H1 (cell line): ENCODE measurements around the gene DLAT. TPM values are rescaled to one million over a fixed set of nuclear protein-coding genes. Genes with fewer than 3 reads are reported as not detected.

Experiments used
- CTCF ChIA-PET: fragments of 300-600 bp; sonication (Branson Sonifier 250); formaldehyde crosslinking; loops from one replicate; lab custom pipeline; 2021; ENCODE audit not compliant: partially characterized antibody; lab: Charles Lee
- POLR2A ChIA-PET: fragments of 300-600 bp; sonication (Branson Sonifier 250); formaldehyde crosslinking; loops from one replicate; lab custom pipeline; 2021; ENCODE audit warnings: inconsistent platforms; ENCODE audit not compliant: partially characterized antibody; lab: Charles Lee
- DNase-seq, 2 experiments: peaks; one replicate each; pipeline versions ENCODE4 v3.0.0 to v3.0.0-alpha.2; 2010 to 2022; ENCODE audit warnings: low spot score in 2 of 2, low read depth in 1 of 2, mixed read lengths in 1 of 2
- FAIRE-seq: peaks from 2 replicates; lab custom pipeline; 2011; peaks lifted over from hg19 to GRCh38; lab: Jason Lieb, UNC
- H2AFZ ChIP-seq: 2 replicates; pipeline ENCODE4 v1.8.1; 2012; ENCODE audit warnings: low read length, inconsistent platforms
- H2AK5ac ChIP-seq: 2 replicates; pipeline ENCODE4 v1.6.1; 2013; ENCODE audit warnings: low read depth, low read length
- H2BK120ac ChIP-seq: replicated peaks from 2 replicates; pipeline ENCODE3; 2013; ENCODE audit warnings: low read depth, low read length, inconsistent platforms
- H2BK12ac ChIP-seq: 2 replicates; pipeline ENCODE4 v1.6.1; 2013; ENCODE audit warnings: low read depth, low read length
- H2BK15ac ChIP-seq: 2 replicates; pipeline ENCODE4 v1.6.1; 2013; ENCODE audit warnings: low read length
- H2BK20ac ChIP-seq: 2 replicates; pipeline ENCODE4 v1.6.1; 2013; ENCODE audit warnings: low read length
- H2BK5ac ChIP-seq: 2 replicates; pipeline ENCODE4 v1.6.1; 2013; ENCODE audit warnings: low read depth, low read length
- H3K14ac ChIP-seq: 2 replicates; pipeline ENCODE4 v1.6.1; 2013; ENCODE audit warnings: inconsistent platforms; ENCODE audit not compliant: insufficient read length
- H3K18ac ChIP-seq: 2 replicates; pipeline ENCODE4 v1.6.1; 2013; ENCODE audit warnings: low read length; ENCODE audit errors: extremely low read depth
- H3K23ac ChIP-seq: 2 replicates; pipeline ENCODE4 v1.6.1; 2013; ENCODE audit warnings: inconsistent platforms; ENCODE audit not compliant: insufficient read length
- H3K23me2 ChIP-seq: 2 replicates; pipeline ENCODE4 v1.6.1; 2013; ENCODE audit warnings: low read depth, low read length
- H3K27ac ChIP-seq: 2 replicates; pipeline ENCODE4 v1.6.1; 2011; ENCODE audit warnings: low read depth, low read length, inconsistent platforms
- H3K27me3 ChIP-seq, 4 experiments: replicated peaks in 1 of 4; 1 replicate in 1 of 4; 2 replicates in 3 of 4; pipeline versions ENCODE4 v1.6.1 to v1.8.1; 2011 to 2013; ENCODE audit warnings: low read length in 3 of 4, mild to moderate bottlenecking in 3 of 4, inconsistent platforms in 2 of 4, mixed read lengths in 2 of 4, moderate library complexity in 1 of 4; ENCODE audit not compliant: control insufficient read depth in 3 of 4, insufficient read depth in 3 of 4; ENCODE audit errors: extremely low read depth in 1 of 4
- H3K36me3 ChIP-seq, 4 experiments: 2 replicates each; pipeline versions ENCODE4 v1.6.1 to v1.8.1; 2011 to 2013; ENCODE audit warnings: mild to moderate bottlenecking in 4 of 4, low read length in 3 of 4, moderate library complexity in 2 of 4, control low read depth in 1 of 4, inconsistent platforms in 1 of 4; ENCODE audit not compliant: insufficient read depth in 4 of 4, control insufficient read depth in 2 of 4
- H3K4ac ChIP-seq: replicated peaks from 2 replicates; pipeline ENCODE3; 2013; ENCODE audit warnings: low read length, low read depth, mixed read lengths, inconsistent platforms; ENCODE audit not compliant: insufficient read length
- H3K4me1 ChIP-seq, 4 experiments: replicated peaks in 1 of 4; 1 replicate in 1 of 4; 2 replicates in 3 of 4; pipeline versions ENCODE4 v1.6.1 to v1.8.1; 2011 to 2013; ENCODE audit warnings: low read length in 3 of 4, inconsistent platforms in 2 of 4, mixed read lengths in 1 of 4; ENCODE audit not compliant: insufficient read depth in 4 of 4, control insufficient read depth in 3 of 4
- H3K4me2 ChIP-seq, 2 experiments: 2 replicates each; pipeline versions ENCODE4 v1.6.1 to v1.8.1; 2011 to 2013; ENCODE audit warnings: low read depth in 2 of 2, low read length in 2 of 2, control low read depth in 1 of 2, inconsistent platforms in 1 of 2, mild to moderate bottlenecking in 1 of 2; ENCODE audit not compliant: insufficient read depth in 1 of 2
- H3K4me3 ChIP-seq, 4 experiments: fragments of 200-600, 300-600 bp in 1 of 4; sonication (generic), shearing (Covaris generic), sonication (Bioruptor Twin) in 1 of 4; 2 replicates each; pipeline versions ENCODE4 v1.5.1 to v1.8.1; 2011 to 2016; ENCODE audit warnings: low read length in 4 of 4, low read depth in 3 of 4, control low read depth in 2 of 4, inconsistent platforms in 2 of 4, mild to moderate bottlenecking in 2 of 4, mixed read lengths in 1 of 4, moderate library complexity in 1 of 4; ENCODE audit not compliant: insufficient read depth in 2 of 4; ENCODE audit errors: extremely low read depth in 1 of 4
- H3K56ac ChIP-seq: replicated peaks from 2 replicates; pipeline ENCODE3; 2013; ENCODE audit warnings: low read depth, mild to moderate bottlenecking, mixed read lengths, low read length, inconsistent platforms; ENCODE audit not compliant: insufficient read length
- H3K79me1 ChIP-seq: 2 replicates; pipeline ENCODE4 v1.6.1; 2013; ENCODE audit warnings: low read depth, low read length, control low read depth
- H3K79me2 ChIP-seq, 2 experiments: 2 replicates each; pipeline versions ENCODE4 v1.6.1 to v1.8.1; 2012 to 2013; ENCODE audit warnings: low read length in 2 of 2, mild to moderate bottlenecking in 2 of 2, inconsistent platforms in 1 of 2; ENCODE audit not compliant: insufficient read depth in 2 of 2, control insufficient read depth in 1 of 2
- H3K9ac ChIP-seq, 4 experiments: replicated peaks in 1 of 4; 1 replicate in 1 of 4; 2 replicates in 3 of 4; pipeline versions ENCODE4 v1.6.1 to v1.8.1; 2011 to 2013; ENCODE audit warnings: low read depth in 3 of 4, low read length in 3 of 4, control low read depth in 2 of 4, mild to moderate bottlenecking in 2 of 4, moderate library complexity in 2 of 4, inconsistent platforms in 1 of 4; ENCODE audit errors: extremely low read depth in 1 of 4
- H3K9me3 ChIP-seq, 2 experiments: 2 replicates each; pipeline versions ENCODE4 v1.6.1 to v1.8.1; 2012 to 2013; ENCODE audit warnings: mild to moderate bottlenecking in 2 of 2, moderate library complexity in 2 of 2, control low read depth in 1 of 2, inconsistent platforms in 1 of 2, low read depth in 1 of 2, low read length in 1 of 2, mixed read lengths in 1 of 2; ENCODE audit not compliant: insufficient read depth in 2 of 2
- H4K20me1 ChIP-seq, 2 experiments: replicated peaks in 1 of 2; 2 replicates each; pipeline versions ENCODE3 to v1.8.1; 2011 to 2013; ENCODE audit warnings: inconsistent platforms in 2 of 2, low read length in 2 of 2, mild to moderate bottlenecking in 1 of 2; ENCODE audit not compliant: insufficient read depth in 2 of 2, control insufficient read depth in 1 of 2
- H4K5ac ChIP-seq: 2 replicates; pipeline ENCODE4 v1.6.1; 2013; ENCODE audit warnings: low read length, low read depth, mixed read lengths, inconsistent platforms; ENCODE audit not compliant: insufficient read length
- H4K8ac ChIP-seq: 2 replicates; pipeline ENCODE4 v1.8.0; 2013; ENCODE audit warnings: mild to moderate bottlenecking, moderate library complexity, low read length, inconsistent platforms; ENCODE audit not compliant: insufficient read depth; ENCODE audit errors: extremely low read depth
- H4K91ac ChIP-seq: replicated peaks from 2 replicates; pipeline ENCODE3; 2013; ENCODE audit warnings: low read length, mixed read lengths, inconsistent platforms; ENCODE audit not compliant: insufficient read length
- CBX8 ChIP-seq: fragments of 300-800, 300-1000 bp; sonication (generic); IDR thresholded peaks from 2 replicates; pipeline ENCODE4 v1.7.1; 2016; ENCODE audit warnings: low read depth, low read length, borderline replicate concordance
- CHD1 ChIP-seq: IDR thresholded peaks from 2 replicates; pipeline ENCODE4 v1.6.1; 2012; ENCODE audit warnings: low read depth, low read length, improper control_type of control experiment
- EP300 ChIP-seq, 2 experiments: IDR thresholded peaks; 1 replicate in 1 of 2; 2 replicates in 1 of 2; pipeline ENCODE4 v1.6.1; 2011 to 2012; ENCODE audit warnings: low read depth in 2 of 2, low read length in 2 of 2, mild to moderate bottlenecking in 2 of 2, borderline replicate concordance in 1 of 2, inconsistent platforms in 1 of 2, moderate library complexity in 1 of 2
- SUZ12 ChIP-seq: fragments of 200-600 bp; sonication (generic); IDR thresholded peaks from 2 replicates; pipeline ENCODE4 v1.6.1; 2012; ENCODE audit warnings: mild to moderate bottlenecking, inconsistent platforms, low read length, moderate library complexity, mixed read lengths
- TAF7 ChIP-seq: optimal IDR thresholded peaks from 2 replicates; pipeline ENCODE3; 2011; ENCODE audit warnings: low read depth, mild to moderate bottlenecking, inconsistent platforms, low read length, moderate library complexity, borderline replicate concordance
- WGBS, 2 experiments: shearing (Covaris generic) in 1 of 2; methylation state at CpG; one replicate each; pipeline versions ENCODE4 v1.1.6 to v1.1.7; 2013 to 2015; ENCODE audit warnings: low lambda C conversion rate in 2 of 2, mixed read lengths in 2 of 2, inconsistent platforms in 1 of 2, low coverage in 1 of 2, missing lambda C conversion rate in 1 of 2; ENCODE audit not compliant: insufficient replicate concordance in 2 of 2, insufficient coverage in 1 of 2, insufficient read length in 1 of 2; ENCODE audit errors: extremely low coverage in 1 of 2, missing lambda C conversion rate in 1 of 2; 5-methylcytosine and 5-hydroxymethylcytosine counted together
- polyA plus RNA-seq, 7 experiments: library from polyadenylated mRNA; depleted of rRNA in 3 of 7; stranded (reverse) in 5 of 7; unstranded in 2 of 7; fragments of >200 nt in 5 of 7; fragments of 200-250 nt in 2 of 7; gene quantifications; 1 replicate in 5 of 7; 2 replicates in 1 of 7; 4 replicates in 1 of 7; pipeline versions ENCODE4 v1.2.1 to v1.2.3, GENCODE V29; 2011 to 2013; ENCODE audit warnings: missing spikeins in 2 of 7, mixed read lengths in 2 of 7
- total RNA-seq: library from RNA; stranded (reverse); fragmentation: NEBNext Ultra II Directional; extraction: Animal tissue kit (Norgen Biotek cat#: 25700); gene quantifications from 2 replicates; pipeline ENCODE4 v1.2.1, GENCODE V29; 2021
- TF ChIP-seq, protein P1 (sequence below): IDR thresholded peaks from 2 replicates; pipeline ENCODE4 v1.6.1; 2012; ENCODE audit warnings: inconsistent platforms

Gene DLAT
- total and polyA plus RNA-seq, 2 of the 8 experiments (the other 6 are each of a cell fraction or from before 2014, with no cell fraction given), result 23.1 to 66.2 TPM

DNA sequence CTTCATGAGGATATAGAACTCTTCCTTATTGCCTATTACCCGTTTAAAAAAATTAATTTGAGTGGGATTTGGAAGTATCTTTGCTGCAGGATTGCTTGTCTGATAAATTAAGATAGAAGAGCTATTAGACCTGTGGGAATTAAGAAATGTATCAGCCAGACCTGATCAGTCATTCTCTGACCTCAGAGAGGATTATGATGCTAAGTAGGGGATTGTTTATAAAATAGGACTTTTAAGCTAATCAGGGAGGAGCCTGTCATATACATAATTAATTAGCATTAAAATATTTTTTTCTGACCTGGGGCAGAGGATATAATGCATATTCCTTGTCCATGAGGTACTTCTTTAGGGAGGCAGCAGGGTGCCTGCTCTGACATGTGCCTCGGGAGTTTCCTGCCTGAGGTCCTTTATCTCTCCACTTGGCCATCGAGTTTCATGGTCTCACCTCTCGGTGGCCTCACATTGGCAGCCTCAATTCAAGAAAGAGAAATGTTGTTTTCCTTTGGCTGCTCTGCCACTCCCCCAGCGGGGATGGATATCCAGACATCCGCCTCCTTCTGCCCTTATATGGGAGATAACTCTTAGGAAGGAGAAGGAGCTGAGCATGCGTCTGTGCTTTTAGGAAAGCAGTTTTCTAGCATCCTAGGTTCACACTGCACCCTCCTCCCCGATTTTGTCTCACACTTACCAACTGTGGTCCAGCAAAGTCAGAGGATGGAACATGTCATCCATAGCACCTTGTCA, 47.0 kb upstream of the DLAT start:
- peak; percentile 96 for FAIRE-seq
- no peak overlapping the region for H4K8ac ChIP-seq
- peak overlapping the region in 2 of 4 experiments; percentile 45 to 51; a peak in 1 of 7 replicates for H3K9ac ChIP-seq
- H3K23ac ChIP-seq, result no peak overlapping the region
- H2BK15ac ChIP-seq, result no peak overlapping the region
- peak overlapping the region; percentile 70; the same call in 1 of the 2 replicates for H2BK12ac ChIP-seq
- H3K79me1 ChIP-seq, result no peaks in the 10 kb centered on the region
- H3K4me3 ChIP-seq, result peak overlapping the region; percentile 60 to 80 (median 70); a peak in 5 of 8 replicates
- POLR2A ChIA-PET, result interaction anchor here (0.8 to 2.8 kb wide), 9 partner anchors 9 to 59 kb away, joined by 3 to 22 read pairs (median 4); partner anchors contain the start of genes C11orf52 and DIXDC1
- H3K23me2 ChIP-seq, result peaks cover 12% of the 10 kb centered on the region
- no peaks in the 10 kb centered on the region for H3K9me3 ChIP-seq
- 7% methylated on average over 7 of the region's 8 CpGs; no CpG with 5 or more reads in 1 of the 2 experiments for WGBS, 2 experiments
- H2AFZ ChIP-seq, result no peak overlapping the region
- H3K36me3 ChIP-seq, result peaks cover 0 to 4% (median 0%) of the 10 kb centered on the region in 4 experiments; a peak in 1 of 8 replicates
- peaks cover 0 to 3% (median 0%) of the 10 kb centered on the region in 4 experiments; a peak in 3 of 7 replicates for H3K27me3 ChIP-seq
- no peak overlapping the region for H4K5ac ChIP-seq
- peaks cover 0 to 3% of the 10 kb centered on the region in 2 experiments for H4K20me1 ChIP-seq
- no peaks in the 10 kb centered on the region for H3K79me2 ChIP-seq
- H3K4ac ChIP-seq, result no peak overlapping the region
- H3K27ac ChIP-seq, result no peak overlapping the region
- H2BK120ac ChIP-seq, result no peak overlapping the region
- CTCF ChIA-PET, result interaction anchor here (0.7 to 21.3 kb wide), 13 partner anchors 10 to 211 kb away, joined by 3 to 565 read pairs (median 4); partner anchors contain the start of genes C11orf52 and DIXDC1
- no peak overlapping the region for H3K14ac ChIP-seq
- H3K18ac ChIP-seq, result no peak overlapping the region
- peak; percentile 50 to 59 for DNase-seq
- H3K4me1 ChIP-seq, result peaks cover 12 to 20% (median 16%) of the 10 kb centered on the region in 4 experiments; a peak in 6 of 7 replicates
- no peak overlapping the region for H2AK5ac ChIP-seq
- peak overlapping the region; percentile 71 to 99 for H3K4me2 ChIP-seq
- H3K56ac ChIP-seq, result no peak overlapping the region
- H2BK5ac ChIP-seq, result no peak overlapping the region
- H4K91ac ChIP-seq, result peak overlapping the region; percentile 37
- H2BK20ac ChIP-seq, result no peak overlapping the region
- TF ChIP-seq TAF7 (no peak), SUZ12 (no peak), CBX8 (no peak), EP300 (IDR thresholded peaks at IDR 0.05; ENCODE audit: borderline replicate concordance in 1 of 2, low read depth in 2 of 2, low read length in 2 of 2) (no peak), CHD1 (no peak)
- TF ChIP-seq, protein P1, sequence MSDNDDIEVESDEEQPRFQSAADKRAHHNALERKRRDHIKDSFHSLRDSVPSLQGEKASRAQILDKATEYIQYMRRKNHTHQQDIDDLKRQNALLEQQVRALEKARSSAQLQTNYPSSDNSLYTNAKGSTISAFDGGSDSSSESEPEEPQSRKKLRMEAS, result peak; percentile 84
